PFSK-1 (cell line): ENCODE data around the gene NUP155.

Experiments used
- POLR2AphosphoS5 ChIP-seq: IDR thresholded peaks from 2 replicates; pipeline ENCODE4 v1.6.1; 2012; ENCODE audit warnings: low read depth, mild to moderate bottlenecking, control low read depth, low read length, moderate library complexity
- REST ChIP-seq, 2 experiments: IDR thresholded peaks; 2 replicates each; pipeline versions ENCODE4 v1.6.1 to v1.8.0; 2011 to 2012; ENCODE audit warnings: low read depth in 2 of 2, low read length in 2 of 2, control low read depth in 1 of 2, inconsistent platforms in 1 of 2, mild to moderate bottlenecking in 1 of 2, moderate library complexity in 1 of 2; ENCODE audit not compliant: insufficient read depth in 1 of 2
- TAF1 ChIP-seq: IDR thresholded peaks from 2 replicates; pipeline ENCODE4 v1.6.1; 2012; ENCODE audit warnings: low read length, control low read depth, borderline replicate concordance; ENCODE audit not compliant: insufficient read depth

GRCh38 chr5:37283214-37283820 is 87.6 kb downstream of the NUP155 start:
- TF ChIP-seq REST (IDR thresholded peaks at IDR 0.05; ENCODE audit: insufficient read depth in 1 of 2, low read depth in 2 of 2, low read length in 2 of 2) (no peak), POLR2AphosphoS5 (no peak), TAF1 (no peak)
